Measurements from ENCODE around the gene DNASE1L1. TPM values are rescaled to one million over a fixed set of nuclear protein-coding genes. Genes with fewer than 3 reads are reported as not detected.

DNASE1L1 gene
- total RNA-seq, 2 donors from 2014 or later: 9.6 to 16.1 TPM

DNA sequence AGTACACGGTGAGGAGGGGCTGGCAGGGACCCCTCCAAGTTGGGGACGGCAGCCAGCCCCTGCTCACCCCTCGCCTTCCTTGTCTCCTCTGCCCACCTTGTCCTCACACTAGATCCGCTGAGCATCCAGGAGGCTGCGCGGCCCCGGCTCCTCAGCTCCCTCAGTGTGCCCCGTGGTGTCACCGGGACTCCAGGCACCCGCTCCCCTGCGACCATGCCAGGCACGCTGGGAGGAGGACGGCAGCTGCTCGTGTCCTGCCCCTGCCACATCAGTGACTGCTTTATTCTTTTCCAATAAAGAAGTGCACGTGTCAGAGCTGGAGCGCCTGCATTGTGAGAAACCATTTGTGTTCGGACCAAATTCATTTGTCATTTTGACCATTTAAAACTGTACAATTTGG, 41.3 kb upstream of the DNASE1L1 start:
- Histone ChIP-seq H3K4me1 (peaks cover 8% of the 10 kb centered on the region), H3K27me3 (no peaks in the 10 kb centered on the region), H3K4me3 (no peak overlapping the region), H3K27ac (no peak overlapping the region), H3K9me3 (no peaks in the 10 kb centered on the region), H3K36me3 (replicated peaks in 1 of 2; ENCODE audit: insufficient read depth in 1 of 2, low read depth in 2 of 2) (peaks cover 0 to 6% of the 10 kb centered on the region in 2 donors)
- DNase-seq: no peak
- TF ChIP-seq, protein P1, sequence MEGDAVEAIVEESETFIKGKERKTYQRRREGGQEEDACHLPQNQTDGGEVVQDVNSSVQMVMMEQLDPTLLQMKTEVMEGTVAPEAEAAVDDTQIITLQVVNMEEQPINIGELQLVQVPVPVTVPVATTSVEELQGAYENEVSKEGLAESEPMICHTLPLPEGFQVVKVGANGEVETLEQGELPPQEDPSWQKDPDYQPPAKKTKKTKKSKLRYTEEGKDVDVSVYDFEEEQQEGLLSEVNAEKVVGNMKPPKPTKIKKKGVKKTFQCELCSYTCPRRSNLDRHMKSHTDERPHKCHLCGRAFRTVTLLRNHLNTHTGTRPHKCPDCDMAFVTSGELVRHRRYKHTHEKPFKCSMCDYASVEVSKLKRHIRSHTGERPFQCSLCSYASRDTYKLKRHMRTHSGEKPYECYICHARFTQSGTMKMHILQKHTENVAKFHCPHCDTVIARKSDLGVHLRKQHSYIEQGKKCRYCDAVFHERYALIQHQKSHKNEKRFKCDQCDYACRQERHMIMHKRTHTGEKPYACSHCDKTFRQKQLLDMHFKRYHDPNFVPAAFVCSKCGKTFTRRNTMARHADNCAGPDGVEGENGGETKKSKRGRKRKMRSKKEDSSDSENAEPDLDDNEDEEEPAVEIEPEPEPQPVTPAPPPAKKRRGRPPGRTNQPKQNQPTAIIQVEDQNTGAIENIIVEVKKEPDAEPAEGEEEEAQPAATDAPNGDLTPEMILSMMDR (IDR thresholded peaks at IDR 0.05): no peak
- TF ChIP-seq POLR2A (IDR thresholded peaks at IDR 0.05): no peak
- ATAC-seq: no peak
- intact Hi-C loops (cut with DNase I): no loop called here
- 92 to 100% methylated on average over 7 to 11 of the region's 17 CpGs for WGBS, 2 donors

- intact Hi-C loops (cut with DNase I): no loop called here
- H3K27ac ChIP-seq: no peak overlapping the region
- ATAC-seq (no peak), DNase-seq (no peak)
- 93 to 95% methylated on average over 11 of the region's 18 CpGs for WGBS, 2 donors
- no peak overlapping the region for H3K4me3 ChIP-seq
- no peaks in the 10 kb centered on the region for H3K27me3 ChIP-seq
- TF ChIP-seq POLR2A (IDR thresholded peaks at IDR 0.05): no peak
- TF ChIP-seq, protein P1 (IDR thresholded peaks at IDR 0.05): no peak
- no peaks in the 10 kb centered on the region for H3K9me3 ChIP-seq
- peaks cover 15% of the 10 kb centered on the region for H3K4me1 ChIP-seq
- peaks cover 0 to 6% of the 10 kb centered on the region in 2 donors for H3K36me3 ChIP-seq (replicated peaks in 1 of 2; ENCODE audit: insufficient read depth in 1 of 2, low read depth in 2 of 2)
Measured at GRCh38 chrX:154449618-154450017, 40.6 kb upstream of the DNASE1L1 start.

DNA sequence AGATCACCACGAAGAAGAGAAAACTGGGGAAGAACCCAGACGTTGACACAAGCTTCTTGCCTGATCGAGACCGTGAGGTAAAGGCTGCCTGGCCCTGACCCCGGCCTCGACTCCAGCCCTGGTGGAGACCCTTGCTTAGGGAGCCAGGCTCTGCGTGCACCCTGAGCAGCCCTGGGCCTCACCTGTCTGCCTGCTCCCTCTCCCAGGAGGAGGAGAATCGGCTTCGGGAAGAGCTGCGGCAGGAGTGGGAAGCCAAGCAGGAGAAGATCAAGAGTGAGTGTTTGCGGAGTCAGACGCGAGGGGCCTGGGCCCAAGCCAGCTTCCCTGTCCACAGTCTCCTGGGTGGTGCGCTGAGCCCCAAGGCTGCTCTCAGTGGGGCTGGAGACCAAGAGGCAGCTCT, 39.4 kb upstream of the DNASE1L1 start:
- peaks cover 0 to 6% of the 10 kb centered on the region in 2 donors for H3K36me3 ChIP-seq (replicated peaks in 1 of 2; ENCODE audit: insufficient read depth in 1 of 2, low read depth in 2 of 2)
- TF ChIP-seq, protein P1 (IDR thresholded peaks at IDR 0.05): no peak
- no peak for TF ChIP-seq POLR2A (IDR thresholded peaks at IDR 0.05)
- intact Hi-C loops (cut with DNase I): no loop called here
- no peak overlapping the region for H3K27ac ChIP-seq
- WGBS, 2 donors: 80% methylated on average over 1 to 13 of the region's 14 CpGs
- no peak overlapping the region for H3K4me3 ChIP-seq
- no peaks in the 10 kb centered on the region for H3K9me3 ChIP-seq
- H3K4me1 ChIP-seq: peaks cover 19% of the 10 kb centered on the region
- no peak for DNase-seq
- no peaks in the 10 kb centered on the region for H3K27me3 ChIP-seq
- no peak for ATAC-seq

DNA sequence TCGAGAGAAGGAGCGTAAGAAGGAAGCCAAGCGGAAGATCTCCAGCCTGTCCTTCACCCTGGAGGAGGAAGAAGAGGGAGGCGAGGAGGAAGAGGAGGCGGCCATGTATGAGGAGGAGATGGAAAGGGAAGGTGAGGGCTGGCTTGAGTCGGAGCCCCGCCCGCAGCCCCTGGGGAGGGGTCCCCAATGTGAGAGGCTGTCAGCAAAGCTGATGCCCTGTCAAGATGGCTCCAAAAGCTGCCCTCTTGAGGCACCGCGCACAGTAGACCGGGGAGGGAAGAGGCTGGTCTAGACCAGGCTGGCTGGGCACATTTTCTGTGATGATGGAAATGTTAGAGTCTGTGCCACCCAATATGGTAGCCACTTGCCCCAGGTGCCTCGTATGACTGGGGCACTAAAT, 37.4 kb upstream of the DNASE1L1 start:
- DNase-seq: no peak
- intact Hi-C loops (cut with DNase I): no loop called here
- H3K27me3 ChIP-seq: no peaks in the 10 kb centered on the region
- H3K36me3 ChIP-seq (replicated peaks in 1 of 2; ENCODE audit: insufficient read depth in 1 of 2, low read depth in 2 of 2): peaks cover 0 to 6% of the 10 kb centered on the region in 2 donors
- TF ChIP-seq POLR2A (IDR thresholded peaks at IDR 0.05): no peak
- TF ChIP-seq, protein P1 (IDR thresholded peaks at IDR 0.05): no peak
- WGBS, 2 donors: 85 to 100% methylated on average over 6 to 12 of the region's 12 CpGs
- H3K9me3 ChIP-seq: no peaks in the 10 kb centered on the region
- no peak overlapping the region for H3K4me3 ChIP-seq
- no peak for ATAC-seq
- no peak overlapping the region for H3K27ac ChIP-seq
- H3K4me1 ChIP-seq: peaks cover 22% of the 10 kb centered on the region

GRCh38 chrX:154445776-154446175, 36.7 kb upstream of the DNASE1L1 start:
- WGBS, 2 donors: 96 to 100% methylated on average over 4 to 9 of the region's 16 CpGs
- intact Hi-C loops (cut with DNase I): no loop called here
- TF ChIP-seq, protein P1 (IDR thresholded peaks at IDR 0.05): no peak
- TF ChIP-seq POLR2A (IDR thresholded peaks at IDR 0.05): no peak
- no peak for DNase-seq
- H3K27ac ChIP-seq: no peak overlapping the region
- no peak for ATAC-seq
- H3K4me1 ChIP-seq: peaks cover 22% of the 10 kb centered on the region
- peaks cover 0 to 6% of the 10 kb centered on the region in 2 donors for H3K36me3 ChIP-seq (replicated peaks in 1 of 2; ENCODE audit: insufficient read depth in 1 of 2, low read depth in 2 of 2)
- H3K9me3 ChIP-seq: no peaks in the 10 kb centered on the region
- H3K4me3 ChIP-seq: no peak overlapping the region
- H3K27me3 ChIP-seq: no peaks in the 10 kb centered on the region

Measured in body of pancreas (tissue), 4 donors.